ENCODE measurements around the gene NR6A1. TPM values are rescaled to one million over a fixed set of nuclear protein-coding genes. Genes with fewer than 3 reads are reported as not detected.

Gene NR6A1
- total and polyA plus RNA-seq, 11 donors = 0.65 to 5.7 (median 1.6) TPM

- H3K27ac ChIP-seq = no peak overlapping the region
- TF ChIP-seq CTCF (IDR thresholded peaks at IDR 0.05) (no peak), POLR2A (IDR thresholded peaks at IDR 0.05) (no peak)
- no peaks in the 10 kb centered on the region for H3K36me3 ChIP-seq
- ATAC-seq = no peak
- DNase-seq = no peak
- intact Hi-C loops (cut with DNase I) = loop anchor here in 1 of 10 donors (10.0 kb wide), 1 partner anchor 656 kb away; no protein-coding TSS in a partner anchor
- H3K9me3 ChIP-seq = no peaks in the 10 kb centered on the region
- 93 to 98% (median 95%) methylated on average over 6 of the region's 6 CpGs for WGBS, 4 donors
- peaks cover 0 to 10% (median 0%) of the 10 kb centered on the region in 12 donors for H3K4me1 ChIP-seq
- no peak overlapping the region for H3K4me3 ChIP-seq
- no peaks in the 10 kb centered on the region for H3K27me3 ChIP-seq
These were observed 52.2 kb downstream of the NR6A1 start for GRCh38 chr9:124718928-124719327.

- DNase-seq = no peak
- TF ChIP-seq POLR2A (IDR thresholded peaks at IDR 0.05) = no peak
- Histone ChIP-seq H3K4me3 (no peak overlapping the region), H3K9me3 (no peaks in the 10 kb centered on the region), H3K27ac (no peak overlapping the region), H3K36me3 (no peaks in the 10 kb centered on the region), H3K27me3 (no peaks in the 10 kb centered on the region), H3K4me1 (peaks cover 0 to 10% (median 0%) of the 10 kb centered on the region in 12 donors)
- intact Hi-C loops (cut with DNase I) = loop anchor here in 1 of 10 donors (10.0 kb wide), 1 partner anchor 657 kb away; no protein-coding TSS in a partner anchor
- 95 to 99% (median 96%) methylated on average over 2 of the region's 2 CpGs for WGBS, 4 donors
- no peak for ATAC-seq
These were observed 53.5 kb downstream of the NR6A1 start for GRCh38 chr9:124717597-124717996.

- no peak for TF ChIP-seq CTCF (IDR thresholded peaks at IDR 0.05)
- TF ChIP-seq POLR2A (IDR thresholded peaks at IDR 0.05) = no peak
- 88 to 94% (median 92%) methylated on average over 6 of the region's 6 CpGs for WGBS, 4 donors
- DNase-seq = no peak
These were observed 54.3 kb downstream of the NR6A1 start for GRCh38 chr9:124716808-124717207.

DNA sequence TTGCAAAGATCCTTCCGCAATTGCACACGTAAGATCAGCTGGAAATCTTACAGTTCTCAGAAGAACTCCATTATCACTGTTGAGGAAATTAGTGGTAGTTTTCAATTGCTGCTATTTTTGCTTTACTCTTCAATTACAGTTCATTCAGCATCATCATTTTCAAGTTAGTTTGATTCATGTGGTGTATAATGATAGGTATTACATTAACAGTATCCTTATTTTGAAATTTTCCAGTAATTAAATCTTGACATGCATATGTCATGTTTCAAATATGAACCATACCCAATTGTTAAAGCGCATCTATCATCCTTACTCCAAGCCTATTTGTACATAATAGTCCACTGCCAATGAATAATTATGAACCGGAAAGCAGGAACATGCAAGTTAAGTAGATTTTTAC, 60.3 kb downstream of the NR6A1 start:
- Histone ChIP-seq H3K27ac (no peak overlapping the region), H3K9me3 (no peaks in the 10 kb centered on the region), H3K4me3 (no peak overlapping the region), H3K4me1 (peaks cover 0 to 13% (median 0%) of the 10 kb centered on the region in 12 donors), H3K36me3 (no peaks in the 10 kb centered on the region), H3K27me3 (no peaks in the 10 kb centered on the region)
- WGBS, 4 donors = 87 to 96% (median 94%) methylated on average over 4 of the region's 4 CpGs
- DNase-seq (no peak), ATAC-seq (no peak)
- intact Hi-C loops (cut with DNase I) = loop anchor here in 7 of 10 donors (2.0 to 10.0 kb wide), 4 partner anchors 94 to 664 kb away; no protein-coding TSS in a partner anchor
- TF ChIP-seq POLR2A (IDR thresholded peaks at IDR 0.05) = no peak
- TF ChIP-seq CTCF (IDR thresholded peaks at IDR 0.05) = no peak

More at GRCh38 chr9:124716808-124717207, 54.3 kb downstream of the NR6A1 start:
- no peaks in the 10 kb centered on the region for H3K36me3 ChIP-seq
- intact Hi-C loops (cut with DNase I) = loop anchor here in 1 of 10 donors (10.0 kb wide), 1 partner anchor 658 kb away; no protein-coding TSS in a partner anchor
- no peaks in the 10 kb centered on the region for H3K27me3 ChIP-seq
- H3K9me3 ChIP-seq = no peaks in the 10 kb centered on the region
- ATAC-seq = no peak
- no peak overlapping the region for H3K27ac ChIP-seq
- H3K4me3 ChIP-seq = no peak overlapping the region
- peaks cover 0 to 10% (median 0%) of the 10 kb centered on the region in 12 donors for H3K4me1 ChIP-seq

- WGBS, 4 donors = 89 to 98% (median 94%) methylated on average over 2 of the region's 2 CpGs
- no peak overlapping the region for H3K27ac ChIP-seq
These were observed 61.8 kb downstream of the NR6A1 start for GRCh38 chr9:124709292-124709690.

More at GRCh38 chr9:124709292-124709690, 61.8 kb downstream of the NR6A1 start:
- no peak for ATAC-seq
- Histone ChIP-seq H3K9me3 (no peaks in the 10 kb centered on the region), H3K4me3 (no peak overlapping the region), H3K36me3 (no peaks in the 10 kb centered on the region), H3K4me1 (peaks cover 0 to 13% (median 0%) of the 10 kb centered on the region in 12 donors), H3K27me3 (no peaks in the 10 kb centered on the region)
- intact Hi-C loops (cut with DNase I) = loop anchor here in 1 of 10 donors (10.0 kb wide), 1 partner anchor 154 kb away; no protein-coding TSS in a partner anchor
- no peak for DNase-seq
- no peak for TF ChIP-seq POLR2A (IDR thresholded peaks at IDR 0.05)
- no peak for TF ChIP-seq CTCF (IDR thresholded peaks at IDR 0.05)
